ENCODE measurements around the gene LRP1-AS.

LRP1-AS gene

DNA sequence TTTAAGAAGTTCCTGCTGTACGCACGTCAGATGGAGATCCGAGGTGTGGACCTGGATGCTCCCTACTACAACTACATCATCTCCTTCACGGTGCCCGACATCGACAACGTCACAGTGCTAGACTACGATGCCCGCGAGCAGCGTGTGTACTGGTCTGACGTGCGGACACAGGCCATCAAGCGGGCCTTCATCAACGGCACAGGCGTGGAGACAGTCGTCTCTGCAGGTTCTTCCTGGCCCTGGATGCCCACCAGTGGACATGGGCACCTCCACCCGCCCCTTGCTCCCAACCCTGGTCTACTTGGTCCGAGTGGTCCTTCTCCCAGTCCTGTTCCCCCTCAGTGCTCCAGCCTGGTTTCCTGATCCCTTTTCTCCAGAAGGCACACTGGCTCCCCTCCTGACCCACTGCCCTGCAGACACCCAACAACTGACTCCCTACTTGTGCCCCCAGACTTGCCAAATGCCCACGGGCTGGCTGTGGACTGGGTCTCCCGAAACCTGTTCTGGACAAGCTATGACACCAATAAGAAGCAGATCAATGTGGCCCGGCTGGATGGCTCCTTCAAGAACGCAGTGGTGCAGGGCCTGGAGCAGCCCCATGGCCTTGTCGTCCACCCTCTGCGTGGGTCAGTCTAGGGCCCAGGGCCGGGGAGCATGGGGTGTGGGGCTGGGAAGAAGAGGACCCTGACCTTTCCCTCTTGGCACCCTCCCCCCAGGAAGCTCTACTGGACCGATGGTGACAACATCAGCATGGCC is 32.1 kb upstream of the LRP1-AS start:
- no peak for DNase-seq

- DNase-seq: no peak
Measured at GRCh38 chr12:57178213-57178612, 30.8 kb upstream of the LRP1-AS start.

GRCh38 chr12:57177354-57177753 is 29.9 kb upstream of the LRP1-AS start:
- no peak for DNase-seq

DNA sequence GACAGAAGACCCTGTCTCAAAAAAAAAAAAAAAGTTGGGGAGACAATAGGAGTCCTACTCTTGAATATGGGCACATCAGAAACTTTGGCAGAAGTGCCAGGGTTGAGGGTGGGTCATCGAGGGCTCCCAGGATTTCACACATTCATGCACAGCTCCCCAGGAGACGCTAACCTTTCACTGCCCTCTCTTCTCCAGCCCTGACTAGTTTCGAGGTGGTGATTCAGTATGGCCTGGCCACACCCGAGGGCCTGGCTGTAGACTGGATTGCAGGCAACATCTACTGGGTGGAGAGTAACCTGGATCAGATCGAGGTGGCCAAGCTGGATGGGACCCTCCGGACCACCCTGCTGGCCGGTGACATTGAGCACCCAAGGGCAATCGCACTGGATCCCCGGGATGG is 29.4 kb upstream of the LRP1-AS start:
- no peak for DNase-seq

DNA sequence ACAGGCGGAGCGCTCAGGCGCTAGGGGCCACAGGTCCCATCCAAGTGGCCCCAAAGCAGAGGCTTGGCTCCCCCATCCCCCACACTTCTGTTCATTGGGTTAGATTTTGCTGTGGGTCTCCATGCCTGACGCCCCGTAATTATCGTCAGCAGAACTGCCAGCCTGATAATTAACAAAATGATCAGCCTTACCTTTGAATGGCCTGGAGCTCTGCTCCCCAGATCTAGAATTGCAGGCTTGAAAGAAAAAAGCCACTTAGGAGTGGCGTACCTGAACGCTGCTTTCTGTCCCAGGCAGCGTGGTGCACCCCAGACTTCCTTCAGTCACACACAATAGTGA is 28.7 kb upstream of the LRP1-AS start:
- no peak for DNase-seq

GRCh38 chr12:57175428-57176138 is 28.2 kb upstream of the LRP1-AS start:
- DNase-seq: peak; percentile 37

- no peak for DNase-seq
Measured at GRCh38 chr12:57173683-57174082, 26.3 kb upstream of the LRP1-AS start.

GRCh38 chr12:57173089-57173488 is 25.7 kb upstream of the LRP1-AS start:
- no peak for DNase-seq

GRCh38 chr12:57171668-57172067 is 24.2 kb upstream of the LRP1-AS start:
- no peak for DNase-seq

DNA sequence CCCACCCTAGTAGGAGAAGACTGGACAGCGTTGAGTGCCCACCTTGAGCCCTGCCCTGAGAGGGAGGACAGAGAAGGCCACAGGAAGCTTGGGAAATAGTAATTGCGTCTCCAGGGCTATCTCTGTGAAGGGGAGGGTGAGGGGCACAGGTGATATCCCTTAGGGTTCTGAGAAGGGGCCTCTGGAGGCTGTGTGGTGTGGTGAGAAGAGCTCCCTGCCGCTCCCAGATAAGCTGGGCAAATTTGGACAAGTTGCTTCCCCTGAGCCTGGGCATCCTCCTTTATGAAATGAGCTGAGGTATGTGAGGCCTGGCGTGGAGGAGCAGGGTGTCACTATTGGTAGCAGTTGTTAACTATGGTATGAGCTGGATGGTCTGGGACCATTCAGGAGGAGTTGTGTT is 23.5 kb upstream of the LRP1-AS start:
- no peak for DNase-seq

- DNase-seq: no peak
Measured at GRCh38 chr12:57170408-57170807, 23.0 kb upstream of the LRP1-AS start.

DNA sequence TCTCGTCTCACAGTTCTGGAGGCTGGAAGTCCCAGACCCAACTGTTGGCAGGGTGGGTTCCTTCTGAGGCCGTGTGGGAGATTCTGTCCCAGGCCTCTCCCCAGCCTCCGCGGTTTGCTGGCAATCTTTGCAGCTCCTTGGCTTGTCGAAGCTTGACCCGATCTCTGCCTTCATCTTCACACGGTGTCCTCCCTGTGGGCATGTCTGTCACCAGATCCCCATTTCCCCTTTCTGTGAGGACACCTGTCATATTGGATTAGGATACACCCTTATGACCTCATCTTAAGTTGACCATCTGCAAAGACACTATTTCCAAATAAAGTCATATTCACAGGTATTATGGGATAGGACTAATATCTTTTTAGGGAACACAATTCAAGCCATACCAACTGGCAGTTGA is 22.6 kb upstream of the LRP1-AS start:
- DNase-seq: no peak

DNA sequence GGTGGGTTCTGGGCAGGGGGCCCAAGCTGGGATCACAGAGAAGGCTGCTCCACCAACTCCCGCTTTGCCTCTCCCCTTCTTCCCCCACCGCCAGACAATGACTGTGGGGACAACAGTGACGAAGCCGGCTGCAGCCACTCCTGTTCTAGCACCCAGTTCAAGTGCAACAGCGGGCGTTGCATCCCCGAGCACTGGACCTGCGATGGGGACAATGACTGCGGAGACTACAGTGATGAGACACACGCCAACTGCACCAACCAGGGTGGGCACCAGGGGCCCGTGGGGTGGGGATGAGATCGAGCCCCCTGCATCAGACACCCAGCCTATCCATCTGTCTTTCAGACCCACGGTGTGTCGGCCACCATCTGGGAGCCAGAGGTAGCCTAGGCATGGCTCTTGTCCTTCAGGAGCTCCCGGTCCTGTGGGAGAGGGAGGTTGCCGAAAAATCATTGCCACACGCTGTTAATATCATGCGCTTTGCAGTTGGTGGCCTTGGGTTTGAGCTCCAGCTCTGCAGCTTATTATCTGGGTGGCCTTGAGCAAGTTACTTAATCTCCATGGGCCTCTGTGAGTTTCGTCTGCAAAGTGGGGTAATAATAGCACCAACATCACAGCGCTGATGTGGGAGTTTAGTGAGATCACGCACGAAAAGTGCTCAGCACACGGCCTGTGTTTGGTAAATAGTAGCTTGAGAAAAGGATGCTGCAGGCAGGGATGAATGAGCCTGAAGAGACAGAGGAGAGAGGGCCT is 21.8 kb upstream of the LRP1-AS start:
- DNase-seq: no peak

- DNase-seq: no peak
Measured at GRCh38 chr12:57168058-57168457, 20.6 kb upstream of the LRP1-AS start.

GRCh38 chr12:57166971-57167371 is 19.6 kb upstream of the LRP1-AS start:
- peak; percentile 73 for DNase-seq

GRCh38 chr12:57165741-57166140 is 18.3 kb upstream of the LRP1-AS start:
- no peak for DNase-seq

- DNase-seq: no peak
Measured at GRCh38 chr12:57164966-57165625, 17.7 kb upstream of the LRP1-AS start.

DNA sequence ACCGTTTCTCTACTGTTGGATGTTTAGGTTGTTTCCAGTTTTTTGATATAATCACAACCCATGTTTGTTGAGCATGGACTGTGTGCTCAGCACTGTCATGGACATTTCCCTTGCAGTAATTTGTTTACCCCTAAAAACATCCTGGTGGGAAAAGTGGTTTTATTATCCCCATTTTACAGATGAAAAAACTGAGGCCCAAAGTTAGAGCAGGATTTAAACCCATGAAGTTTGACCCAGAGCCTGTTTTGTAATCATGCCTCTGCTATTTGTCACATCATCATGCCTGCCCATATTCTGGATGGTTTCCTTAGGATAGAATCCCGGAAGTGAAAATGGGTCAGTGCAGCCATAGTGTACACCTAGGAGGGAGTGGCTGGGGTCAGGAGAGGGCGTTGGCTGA is 17.0 kb upstream of the LRP1-AS start:
- no peak for DNase-seq

DNA sequence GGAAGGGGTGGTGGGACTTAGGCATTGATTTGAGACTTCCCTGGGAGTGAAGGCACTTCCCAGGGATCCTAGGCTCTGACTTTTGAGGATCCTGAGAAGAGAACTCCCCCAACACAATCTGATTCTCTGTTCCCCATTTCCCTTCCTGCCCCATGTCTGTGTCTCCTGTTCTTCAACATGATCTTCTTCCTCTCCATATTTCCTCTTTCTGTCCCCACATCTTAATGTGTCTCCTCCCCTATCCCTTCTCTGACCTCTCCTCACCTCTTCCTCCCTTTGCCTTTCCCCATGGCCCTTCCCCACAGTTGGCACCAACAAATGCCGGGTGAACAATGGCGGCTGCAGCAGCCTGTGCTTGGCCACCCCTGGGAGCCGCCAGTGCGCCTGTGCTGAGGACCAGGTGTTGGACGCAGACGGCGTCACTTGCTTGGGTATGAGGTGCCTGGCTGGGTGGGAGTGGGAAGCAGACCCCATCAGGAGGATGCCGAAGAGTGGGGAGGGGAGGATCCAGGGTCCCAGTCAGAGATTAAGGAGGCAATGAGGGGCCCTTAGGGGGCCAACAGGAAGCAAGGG is 15.2 kb upstream of the LRP1-AS start:
- DNase-seq: no peak

GRCh38 chr12:57161491-57161890 is 14.1 kb upstream of the LRP1-AS start:
- DNase-seq: no peak

- no peak for DNase-seq
Measured at GRCh38 chr12:57160741-57161140, 13.3 kb upstream of the LRP1-AS start.

- no peak for DNase-seq
Measured at GRCh38 chr12:57160040-57160439, 12.6 kb upstream of the LRP1-AS start.

GRCh38 chr12:57159311-57159710 is 11.9 kb upstream of the LRP1-AS start:
- DNase-seq: no peak
